Measurements from ENCODE around the gene KRTAP12-1.
"Not testable (repeated sequence)": the region's sequence is repeated elsewhere in the genome, so short reads cannot be mapped to it uniquely, and the experiment has no call there.

The KRTAP12-1 gene

GRCh38 chr21:44697811-44698734 lies 16.1 kb upstream of the KRTAP12-1 start:
- FAIRE-seq = no peak

GRCh38 chr21:44697172-44697810 lies 15.3 kb upstream of the KRTAP12-1 start, which contains the start of gene KRTAP10-12:
Gene KRTAP10-12, plus strand, starts transcription at chr21:44697172. Its CDS starts 30 bp downstream, at chr21:44697202.
- DNase-seq (ENCODE audit: low spot score); FAIRE-seq: not testable (repeated sequence)

More at GRCh38 chr21:44697811-44698734, 16.1 kb upstream of the KRTAP12-1 start:
- DNase-seq (ENCODE audit: low spot score) = no peak

- DNase-seq (ENCODE audit: low spot score) = no peak
- FAIRE-seq = no peak
These were observed 14.6 kb upstream of the KRTAP12-1 start for GRCh38 chr21:44696572-44696971.

GRCh38 chr21:44695641-44696040 lies 13.7 kb upstream of the KRTAP12-1 start:
- DNase-seq (ENCODE audit: low spot score) (no peak), FAIRE-seq (no peak)

- FAIRE-seq (no peak), DNase-seq (ENCODE audit: low spot score) (no peak)
These were observed 13.2 kb upstream of the KRTAP12-1 start for GRCh38 chr21:44695184-44695583.

GRCh38 chr21:44694776-44695175 lies 12.8 kb upstream of the KRTAP12-1 start:
- no peak for DNase-seq (ENCODE audit: low spot score)
- FAIRE-seq = no peak

- DNase-seq (ENCODE audit: low spot score) (no peak), FAIRE-seq (no peak)
These were observed 11.0 kb upstream of the KRTAP12-1 start for GRCh38 chr21:44692798-44693512.

- no peak for FAIRE-seq
- no peak for DNase-seq (ENCODE audit: low spot score)
These were observed 9.7 kb upstream of the KRTAP12-1 start for GRCh38 chr21:44691686-44692085.

GRCh38 chr21:44689740-44690139 lies 7.8 kb upstream of the KRTAP12-1 start:
- FAIRE-seq; DNase-seq (ENCODE audit: low spot score): not testable (repeated sequence)

GRCh38 chr21:44687671-44688070 lies 5.7 kb upstream of the KRTAP12-1 start:
- DNase-seq (ENCODE audit: low spot score) (no peak), FAIRE-seq (no peak)

GRCh38 chr21:44686843-44687561 lies 5.0 kb upstream of the KRTAP12-1 start:
- no peak for FAIRE-seq
- no peak for DNase-seq (ENCODE audit: low spot score)

GRCh38 chr21:44686000-44686781 lies 4.2 kb upstream of the KRTAP12-1 start:
- no peak for DNase-seq (ENCODE audit: low spot score)
- FAIRE-seq = no peak

- not testable (repeated sequence) for FAIRE-seq; DNase-seq (ENCODE audit: low spot score)
These were observed 3.1 kb upstream of the KRTAP12-1 start for GRCh38 chr21:44685050-44685449.

GRCh38 chr21:44684483-44684882 lies 2.5 kb upstream of the KRTAP12-1 start:
- no peak for FAIRE-seq
- DNase-seq (ENCODE audit: low spot score) = no peak

- DNase-seq (ENCODE audit: low spot score) (no peak), FAIRE-seq (no peak)
These were observed 2.1 kb upstream of the KRTAP12-1 start for GRCh38 chr21:44684077-44684476.

GRCh38 chr21:44682580-44683151 lies 703 bp upstream of the KRTAP12-1 start:
- FAIRE-seq (no peak), DNase-seq (ENCODE audit: low spot score) (no peak)

GRCh38 chr21:44681152-44681551 lies 811 bp downstream of the KRTAP12-1 start:
- FAIRE-seq = no peak
- DNase-seq (ENCODE audit: low spot score) = no peak

GRCh38 chr21:44677881-44678280 lies 4.1 kb downstream of the KRTAP12-1 start:
- FAIRE-seq = no peak
- no peak for DNase-seq (ENCODE audit: low spot score)

- no peak for DNase-seq (ENCODE audit: low spot score)
- no peak for FAIRE-seq
These were observed 10.1 kb downstream of the KRTAP12-1 start for GRCh38 chr21:44671911-44672310.

Data from urothelium cell line (cell line).